Keratinocyte (primary cell): Measurements from ENCODE around the gene CIB1. TPM values are rescaled to one million over a fixed set of nuclear protein-coding genes. Genes with fewer than 3 reads are reported as not detected.

Source experiments
- DNase-seq: peaks from one replicate; pipeline ENCODE4 v3.0.0-alpha.2; 2011; ENCODE audit warnings: low read depth, missing footprints, low spot score
- FAIRE-seq: peaks from 2 replicates; lab custom pipeline; 2011; peaks lifted over from hg19 to GRCh38; lab: Jason Lieb, UNC
- H2AFZ ChIP-seq: 2 replicates; pipeline ENCODE4 v1.6.0; 2012; ENCODE audit warnings: low read length, control low read depth, inconsistent platforms; ENCODE audit not compliant: control insufficient read depth
- H3K27ac ChIP-seq: 2 replicates; pipeline ENCODE4 v1.5.1; 2011; ENCODE audit warnings: low read length; ENCODE audit not compliant: control insufficient read depth, insufficient read depth
- H3K27me3 ChIP-seq: 3 replicates; pipeline ENCODE4 v1.6.0; 2011; ENCODE audit warnings: low read length; ENCODE audit not compliant: control insufficient read depth, insufficient read depth; ENCODE audit errors: extremely low read depth
- H3K36me3 ChIP-seq, 2 experiments: 2 replicates in 1 of 2; 3 replicates in 1 of 2; pipeline ENCODE4 v1.5.1; 2011; ENCODE audit warnings: low read length in 2 of 2, mild to moderate bottlenecking in 1 of 2; ENCODE audit not compliant: control insufficient read depth in 2 of 2, insufficient read depth in 2 of 2; ENCODE audit errors: extremely low read depth in 1 of 2
- H3K4me1 ChIP-seq: 3 replicates; pipeline ENCODE4 v1.5.1; 2011; ENCODE audit warnings: low read length; ENCODE audit not compliant: control insufficient read depth, insufficient read depth; ENCODE audit errors: extremely low read depth
- H3K4me2 ChIP-seq: 3 replicates; pipeline ENCODE4 v1.6.0; 2011; ENCODE audit warnings: low read depth, low read length; ENCODE audit not compliant: control insufficient read depth, insufficient read depth; ENCODE audit errors: extremely low read depth
- H3K4me3 ChIP-seq, 3 experiments: fragments of 200-600 bp in 1 of 3; sonication (generic) in 1 of 3; 2 replicates in 2 of 3; 3 replicates in 1 of 3; pipeline ENCODE4 v1.5.1; 2011 to 2016; ENCODE audit warnings: low read length in 3 of 3, mild to moderate bottlenecking in 3 of 3, control low read depth in 2 of 3, inconsistent platforms in 1 of 3, low read depth in 1 of 3, mixed read lengths in 1 of 3, mixed run types in 1 of 3, moderate library complexity in 1 of 3; ENCODE audit not compliant: control insufficient read depth in 2 of 3, insufficient read depth in 2 of 3; ENCODE audit errors: extremely low read depth in 1 of 3
- H3K79me2 ChIP-seq: 2 replicates; pipeline ENCODE4 v1.6.0; 2012; ENCODE audit warnings: low read length; ENCODE audit not compliant: control insufficient read depth, insufficient read depth
- H3K9ac ChIP-seq: 3 replicates; pipeline ENCODE4 v1.6.0; 2011; ENCODE audit warnings: low read length; ENCODE audit not compliant: control insufficient read depth, insufficient read depth; ENCODE audit errors: extremely low read depth
- H3K9me1 ChIP-seq: 3 replicates; pipeline ENCODE4 v1.6.0; 2011; ENCODE audit warnings: low read length; ENCODE audit not compliant: control insufficient read depth, insufficient read depth; ENCODE audit errors: extremely low read depth
- H3K9me3 ChIP-seq: 2 replicates; pipeline ENCODE4 v1.5.1; 2012; ENCODE audit warnings: low read depth, low read length; ENCODE audit not compliant: control insufficient read depth
- H4K20me1 ChIP-seq: 3 replicates; pipeline ENCODE4 v1.6.0; 2011; ENCODE audit warnings: low read length; ENCODE audit not compliant: control insufficient read depth, insufficient read depth; ENCODE audit errors: extremely low read depth
- CTCF ChIP-seq, 3 experiments: IDR thresholded peaks in 1 of 3; conservative IDR thresholded peaks in 1 of 3; optimal IDR thresholded peaks in 1 of 3; 2 replicates in 2 of 3; 3 replicates in 1 of 3; pipeline versions ENCODE3 to v1.5.1; 2011; ENCODE audit warnings: low read length in 3 of 3, mild to moderate bottlenecking in 3 of 3, moderate library complexity in 2 of 3, control low read depth in 1 of 3, inconsistent platforms in 1 of 3; ENCODE audit not compliant: insufficient read depth in 2 of 3; ENCODE audit errors: extremely low read depth in 1 of 3
- EZH2 ChIP-seq: IDR thresholded peaks from one replicate; pipeline ENCODE4 v1.6.1; 2012; ENCODE audit warnings: inconsistent platforms, mild to moderate bottlenecking, low read length, moderate library complexity
- dilution Hi-C: fragments of 300-500 bp; cut with MboI; formaldehyde crosslinking; loops from one replicate; pipeline ENCODE4 v1.7.0; 2020; ENCODE audit warnings: low sequenced_read_pairs; ENCODE audit not compliant: extremely low pct_ligation_motif_present
- polyA plus RNA-seq, 5 experiments: library from polyadenylated mRNA; depleted of rRNA in 3 of 5; stranded (reverse) in 3 of 5; stranded (forward) in 1 of 5; unstranded in 1 of 5; fragments of >200 nt; gene quantifications; 1 replicate in 1 of 5; 2 replicates in 3 of 5; 3 replicates in 1 of 5; pipeline versions ENCODE4 v1.2.1 to v1.2.3, GENCODE V29; 2011 to 2012; ENCODE audit warnings: missing spikeins in 2 of 5, low read depth in 1 of 5, low replicate concordance in 1 of 5

CIB1 gene
- polyA plus RNA-seq, 1 donor (not counting 4 experiments of a cell fraction or from before 2014, with no cell fraction given), result 70.9 TPM

- FAIRE-seq, result no peak
- H3K9me3 ChIP-seq, result no peaks in the 10 kb centered on the region
- TF ChIP-seq CTCF (optimal IDR thresholded peaks at IDR 0.05 in 1 of 3, IDR thresholded peaks at IDR 0.05 in 1 of 3, conservative IDR thresholded peaks at IDR 0.05 in 1 of 3; ENCODE audit: extremely low read depth in 1 of 3, insufficient read depth in 2 of 3, low read length in 3 of 3) (no peak), EZH2 (no peak)
- H3K9me1 ChIP-seq, result peaks cover 2% of the 10 kb centered on the region
- H3K4me1 ChIP-seq, result peaks cover 5% of the 10 kb centered on the region
- no peak for DNase-seq
- H3K9ac ChIP-seq, result no peak overlapping the region
- H3K4me2 ChIP-seq, result no peak overlapping the region
- H3K36me3 ChIP-seq, result peaks cover 55 to 68% of the 10 kb centered on the region in 2 experiments
- H2AFZ ChIP-seq, result no peak overlapping the region
- peaks cover 16% of the 10 kb centered on the region for H3K79me2 ChIP-seq
- H4K20me1 ChIP-seq, result peaks cover 2% of the 10 kb centered on the region
- dilution Hi-C loops, result no loop called here
- H3K4me3 ChIP-seq, result no peak overlapping the region
- H3K27ac ChIP-seq, result no peak overlapping the region
- H3K27me3 ChIP-seq, result no peaks in the 10 kb centered on the region
Observed at GRCh38 chr15:90225504-90226234, 8.1 kb downstream of the CIB1 start.

DNA sequence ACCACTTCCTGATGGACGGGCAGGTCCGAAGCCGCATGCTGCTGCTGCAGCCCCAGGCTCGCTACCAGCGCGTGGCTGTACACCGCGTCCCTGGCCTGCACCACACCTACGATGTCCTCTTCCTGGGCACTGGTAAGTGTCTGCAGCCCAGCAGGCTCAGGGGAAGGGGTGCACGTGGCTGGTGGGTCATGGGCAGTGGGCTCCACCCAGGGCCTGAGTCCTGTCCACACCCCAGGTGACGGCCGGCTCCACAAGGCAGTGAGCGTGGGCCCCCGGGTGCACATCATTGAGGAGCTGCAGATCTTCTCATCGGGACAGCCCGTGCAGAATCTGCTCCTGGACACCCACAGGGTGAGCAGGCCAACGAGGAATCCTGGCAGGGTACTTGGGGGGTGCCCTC is 8.7 kb downstream of the CIB1 start:
- Histone ChIP-seq H3K4me1 (no peaks in the 10 kb centered on the region), H2AFZ (no peak overlapping the region), H4K20me1 (no peaks in the 10 kb centered on the region), H3K27me3 (no peaks in the 10 kb centered on the region), H3K9me3 (no peaks in the 10 kb centered on the region), H3K36me3 (peaks cover 52 to 64% of the 10 kb centered on the region in 2 experiments), H3K4me2 (no peak overlapping the region), H3K9ac (no peak overlapping the region), H3K9me1 (peaks cover 2% of the 10 kb centered on the region), H3K79me2 (peaks cover 16% of the 10 kb centered on the region), H3K27ac (no peak overlapping the region), H3K4me3 (no peak overlapping the region)
- TF ChIP-seq CTCF (optimal IDR thresholded peaks at IDR 0.05 in 1 of 3, IDR thresholded peaks at IDR 0.05 in 1 of 3, conservative IDR thresholded peaks at IDR 0.05 in 1 of 3; ENCODE audit: extremely low read depth in 1 of 3, insufficient read depth in 2 of 3, low read length in 3 of 3), result no peak
- TF ChIP-seq EZH2, result no peak
- FAIRE-seq (no peak), DNase-seq (no peak)
- dilution Hi-C loops, result no loop called here
